NOMO-1 (cell line): ENCODE measurements around the gene SERPINE1.
A peak's percentile ranks its signal among the peaks of the same experiment; 100 is the strongest.
"Not testable (repeated sequence)": the region's sequence is repeated elsewhere in the genome, so short reads cannot be mapped to it uniquely, and the experiment has no call there.

Source experiments
- DNase-seq, 2 experiments: peaks; one replicate each; lab custom pipeline; 2025; ENCODE audit not compliant: unreplicated experiment in 2 of 2; lab: John Stamatoyannopoulos, UW

The SERPINE1 gene

DNA sequence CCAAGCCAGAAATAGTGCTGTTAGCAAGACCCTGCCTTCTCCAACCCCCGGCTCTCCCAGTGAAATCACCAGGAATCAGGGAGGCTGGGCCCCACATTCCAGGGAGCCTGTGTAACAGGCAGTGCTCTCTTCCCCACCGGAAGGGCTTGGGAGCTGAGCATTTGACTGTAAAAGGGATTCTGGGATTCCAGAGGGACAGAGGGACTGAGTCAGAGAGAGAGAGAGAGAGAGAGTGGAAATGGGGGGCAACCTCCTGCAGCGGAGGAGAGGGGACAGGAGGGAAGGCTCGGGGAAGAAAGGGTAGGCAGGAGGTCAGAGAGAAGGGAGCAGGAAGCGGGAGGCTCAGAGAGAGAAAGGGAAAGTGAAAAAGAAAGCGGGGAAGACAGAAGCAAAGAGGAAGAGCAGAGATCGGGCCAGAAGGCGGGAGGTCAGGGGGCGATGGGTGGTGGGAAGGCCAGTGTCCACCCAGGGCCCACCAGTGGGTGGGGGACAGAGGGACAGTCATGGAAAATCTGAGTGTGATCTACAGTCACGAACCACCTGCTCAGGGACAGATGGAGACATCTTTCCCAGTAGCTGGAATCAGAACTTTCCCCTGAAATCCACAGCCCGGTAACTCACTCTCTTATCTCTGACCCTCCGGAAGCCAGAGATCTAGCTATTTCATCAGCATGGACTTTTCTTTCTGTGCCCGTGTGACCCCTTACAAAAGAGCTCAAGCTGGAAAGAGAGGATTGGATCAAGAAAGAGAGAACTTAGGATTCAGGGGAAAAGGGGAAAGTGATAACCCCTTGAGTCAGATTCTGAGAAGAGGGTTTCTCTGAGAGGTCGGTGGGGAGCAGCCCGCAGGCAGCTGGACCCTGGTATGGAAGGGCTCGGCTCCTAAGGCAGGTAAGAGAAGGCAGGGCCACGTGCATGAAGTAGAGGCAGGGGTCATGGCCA is 4.6 kb upstream of the SERPINE1 start:
- peak in 1 of 2 experiments; percentile 60 for DNase-seq

- no peak for DNase-seq
Observed at GRCh38 chr7:101122933-101123702, 3.8 kb upstream of the SERPINE1 start.

GRCh38 chr7:101123703-101124068 is 3.2 kb upstream of the SERPINE1 start:
- no peak for DNase-seq

GRCh38 chr7:101124376-101125056 is 2.4 kb upstream of the SERPINE1 start:
- DNase-seq = peak; percentile 20 to 51

DNA sequence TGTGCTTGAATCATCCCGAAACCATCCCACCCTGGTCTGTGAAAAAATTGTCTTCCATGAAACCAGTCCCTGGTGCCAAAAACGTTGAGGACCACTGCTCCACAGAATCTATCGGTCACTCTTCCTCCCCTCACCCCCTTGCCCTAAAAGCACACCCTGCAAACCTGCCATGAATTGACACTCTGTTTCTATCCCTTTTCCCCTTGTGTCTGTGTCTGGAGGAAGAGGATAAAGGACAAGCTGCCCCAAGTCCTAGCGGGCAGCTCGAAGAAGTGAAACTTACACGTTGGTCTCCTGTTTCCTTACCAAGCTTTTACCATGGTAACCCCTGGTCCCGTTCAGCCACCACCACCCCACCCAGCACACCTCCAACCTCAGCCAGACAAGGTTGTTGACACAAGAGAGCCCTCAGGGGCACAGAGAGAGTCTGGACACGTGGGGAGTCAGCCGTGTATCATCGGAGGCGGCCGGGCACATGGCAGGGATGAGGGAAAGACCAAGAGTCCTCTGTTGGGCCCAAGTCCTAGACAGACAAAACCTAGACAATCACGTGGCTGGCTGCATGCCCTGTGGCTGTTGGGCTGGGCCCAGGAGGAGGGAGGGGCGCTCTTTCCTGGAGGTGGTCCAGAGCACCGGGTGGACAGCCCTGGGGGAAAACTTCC is 784 bp upstream of the SERPINE1 start:
- DNase-seq = no peak

- no peak for DNase-seq
Observed at GRCh38 chr7:101127460-101128039, 646 bp downstream of the SERPINE1 start.

- DNase-seq = no peak
Observed at GRCh38 chr7:101128040-101128834, 1.3 kb downstream of the SERPINE1 start.

GRCh38 chr7:101129603-101130117 is 2.8 kb downstream of the SERPINE1 start:
- no peak for DNase-seq

DNA sequence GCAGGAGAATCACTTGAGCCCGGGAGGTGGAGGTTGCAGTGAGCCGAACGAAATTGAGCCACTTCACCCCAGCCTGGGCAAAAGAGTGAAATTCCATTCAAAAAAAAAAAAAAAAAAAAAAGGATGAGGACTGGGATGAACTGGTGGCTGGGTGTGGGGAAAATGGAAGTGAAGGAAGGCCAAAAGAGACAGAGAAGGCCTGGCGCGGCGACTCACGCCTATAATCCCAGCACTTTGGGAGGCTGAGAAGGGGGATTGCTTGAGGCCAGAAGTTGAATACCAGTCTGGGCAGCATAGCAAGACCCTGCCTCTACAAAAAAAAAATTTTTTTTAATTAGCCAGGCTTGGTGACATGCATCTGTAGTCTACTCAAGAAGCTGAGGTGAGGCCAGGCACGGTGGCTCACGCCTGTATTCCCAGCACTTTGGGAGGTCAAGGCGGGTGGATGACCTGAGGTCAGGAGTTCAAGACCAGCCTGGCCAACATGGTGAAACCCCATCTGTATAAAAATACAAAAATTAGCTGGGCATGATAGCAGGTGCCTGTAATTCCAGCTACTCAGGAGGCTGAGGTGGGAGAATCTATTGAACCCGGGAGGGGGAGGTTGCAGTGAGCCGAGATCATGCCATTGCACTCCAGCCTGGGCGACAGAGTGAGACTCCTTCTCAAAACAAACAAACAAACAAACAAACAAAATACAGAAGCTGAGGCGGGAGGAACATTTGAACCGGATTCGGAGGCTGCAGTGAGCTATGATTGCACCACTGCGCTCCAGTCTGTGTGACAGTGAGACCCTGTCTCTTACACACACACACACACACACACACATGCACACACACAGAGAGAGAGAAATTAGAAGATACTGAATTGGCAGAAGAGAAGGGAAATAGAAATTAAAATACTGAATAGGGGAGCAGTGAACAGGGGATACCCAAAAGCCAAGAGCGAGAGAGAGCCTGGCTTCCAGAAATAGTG is 6.0 kb downstream of the SERPINE1 start:
- DNase-seq = not testable (repeated sequence)

- DNase-seq = no peak
Observed at GRCh38 chr7:101133621-101134398, 6.9 kb downstream of the SERPINE1 start.

GRCh38 chr7:101134399-101134980 is 7.6 kb downstream of the SERPINE1 start:
- peak; percentile 61 for DNase-seq

GRCh38 chr7:101137651-101138212 is 10.8 kb downstream of the SERPINE1 start:
- DNase-seq = no peak

DNA sequence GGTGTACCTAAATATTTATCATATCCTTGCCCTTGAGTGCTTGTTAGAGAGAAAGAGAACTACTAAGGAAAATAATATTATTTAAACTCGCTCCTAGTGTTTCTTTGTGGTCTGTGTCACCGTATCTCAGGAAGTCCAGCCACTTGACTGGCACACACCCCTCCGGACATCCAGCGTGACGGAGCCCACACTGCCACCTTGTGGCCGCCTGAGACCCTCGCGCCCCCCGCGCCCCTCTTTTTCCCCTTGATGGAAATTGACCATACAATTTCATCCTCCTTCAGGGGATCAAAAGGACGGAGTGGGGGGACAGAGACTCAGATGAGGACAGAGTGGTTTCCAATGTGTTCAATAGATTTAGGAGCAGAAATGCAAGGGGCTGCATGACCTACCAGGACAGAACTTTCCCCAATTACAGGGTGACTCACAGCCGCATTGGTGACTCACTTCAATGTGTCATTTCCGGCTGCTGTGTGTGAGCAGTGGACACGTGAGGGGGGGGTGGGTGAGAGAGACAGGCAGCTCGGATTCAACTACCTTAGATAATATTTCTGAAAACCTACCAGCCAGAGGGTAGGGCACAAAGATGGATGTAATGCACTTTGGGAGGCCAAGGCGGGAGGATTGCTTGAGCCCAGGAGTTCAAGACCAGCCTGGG is 11.4 kb downstream of the SERPINE1 start:
- peak; percentile 93 to 98 for DNase-seq

DNA sequence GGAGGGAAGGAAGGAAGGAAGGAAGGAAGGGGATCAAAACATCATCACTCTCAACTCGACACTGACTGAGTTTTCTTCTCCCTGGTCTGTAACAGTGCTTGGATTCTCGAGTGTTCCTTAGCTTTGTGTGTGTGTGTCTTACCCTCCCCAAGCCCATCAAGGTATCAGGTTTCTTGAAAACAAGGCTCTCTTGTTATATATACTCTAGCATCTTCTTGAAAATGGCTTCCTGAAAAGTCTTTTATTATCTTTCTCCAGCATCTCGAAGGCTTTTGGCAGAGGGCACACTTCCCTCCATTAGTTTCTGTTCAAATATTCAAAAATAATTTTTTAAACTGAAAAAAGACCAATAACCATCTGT is 13.4 kb downstream of the SERPINE1 start:
- no peak for DNase-seq

GRCh38 chr7:101140746-101141382 is 14.0 kb downstream of the SERPINE1 start:
- DNase-seq = no peak
